Measurements from ENCODE around the gene ACVR1.

Gene ACVR1

DNA sequence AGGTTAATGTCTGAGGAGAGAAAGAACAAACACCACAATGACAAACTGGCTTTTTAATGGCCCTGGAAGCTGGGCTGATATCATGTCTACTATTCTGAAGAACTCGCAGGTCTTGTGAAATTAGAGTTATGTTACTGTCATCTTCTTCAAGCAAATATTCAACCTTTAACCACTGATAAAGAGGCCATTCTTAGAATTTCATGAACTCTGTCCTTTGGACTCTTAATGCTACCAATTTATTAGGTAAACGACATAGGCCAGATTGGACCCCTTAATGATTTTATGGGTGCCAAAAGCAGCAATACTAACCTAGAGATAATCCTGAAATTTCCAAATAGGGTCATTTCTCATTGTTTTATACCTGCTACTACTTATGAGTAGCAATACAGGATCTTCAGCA lies 138.5 kb downstream of the ACVR1 start:
- TF ChIP-seq, protein P1, sequence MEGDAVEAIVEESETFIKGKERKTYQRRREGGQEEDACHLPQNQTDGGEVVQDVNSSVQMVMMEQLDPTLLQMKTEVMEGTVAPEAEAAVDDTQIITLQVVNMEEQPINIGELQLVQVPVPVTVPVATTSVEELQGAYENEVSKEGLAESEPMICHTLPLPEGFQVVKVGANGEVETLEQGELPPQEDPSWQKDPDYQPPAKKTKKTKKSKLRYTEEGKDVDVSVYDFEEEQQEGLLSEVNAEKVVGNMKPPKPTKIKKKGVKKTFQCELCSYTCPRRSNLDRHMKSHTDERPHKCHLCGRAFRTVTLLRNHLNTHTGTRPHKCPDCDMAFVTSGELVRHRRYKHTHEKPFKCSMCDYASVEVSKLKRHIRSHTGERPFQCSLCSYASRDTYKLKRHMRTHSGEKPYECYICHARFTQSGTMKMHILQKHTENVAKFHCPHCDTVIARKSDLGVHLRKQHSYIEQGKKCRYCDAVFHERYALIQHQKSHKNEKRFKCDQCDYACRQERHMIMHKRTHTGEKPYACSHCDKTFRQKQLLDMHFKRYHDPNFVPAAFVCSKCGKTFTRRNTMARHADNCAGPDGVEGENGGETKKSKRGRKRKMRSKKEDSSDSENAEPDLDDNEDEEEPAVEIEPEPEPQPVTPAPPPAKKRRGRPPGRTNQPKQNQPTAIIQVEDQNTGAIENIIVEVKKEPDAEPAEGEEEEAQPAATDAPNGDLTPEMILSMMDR (IDR thresholded peaks at IDR 0.05; ENCODE audit: borderline replicate concordance, insufficient read depth, low read depth, low read length): no peak

DNA sequence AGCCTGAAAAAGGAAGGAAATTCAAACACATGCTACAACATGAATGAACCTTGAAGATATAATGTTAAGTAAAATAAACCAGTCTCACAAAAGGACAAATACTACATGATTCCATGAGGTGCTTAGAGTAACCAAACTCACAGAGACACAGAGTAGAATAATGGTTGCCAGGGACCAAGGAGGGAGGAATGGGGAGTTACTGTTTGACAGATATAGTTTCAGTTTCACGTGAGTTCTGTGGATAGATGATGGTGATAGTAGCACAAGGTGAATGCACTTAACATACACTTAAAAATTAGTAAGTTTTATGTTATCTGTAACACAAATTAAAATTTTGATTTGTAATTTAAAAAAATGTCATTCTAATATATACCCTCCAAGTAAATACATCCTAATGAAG lies 140.6 kb downstream of the ACVR1 start:
- H3K4me3 ChIP-seq (ENCODE audit: low read depth, low read length): no peak overlapping the region
- TF ChIP-seq, protein P1 (IDR thresholded peaks at IDR 0.05; ENCODE audit: borderline replicate concordance, insufficient read depth, low read depth, low read length): no peak

More for the DNA sequence above, 138.5 kb downstream of the ACVR1 start:
- no peak overlapping the region for H3K4me3 ChIP-seq (ENCODE audit: low read depth, low read length)

DNA sequence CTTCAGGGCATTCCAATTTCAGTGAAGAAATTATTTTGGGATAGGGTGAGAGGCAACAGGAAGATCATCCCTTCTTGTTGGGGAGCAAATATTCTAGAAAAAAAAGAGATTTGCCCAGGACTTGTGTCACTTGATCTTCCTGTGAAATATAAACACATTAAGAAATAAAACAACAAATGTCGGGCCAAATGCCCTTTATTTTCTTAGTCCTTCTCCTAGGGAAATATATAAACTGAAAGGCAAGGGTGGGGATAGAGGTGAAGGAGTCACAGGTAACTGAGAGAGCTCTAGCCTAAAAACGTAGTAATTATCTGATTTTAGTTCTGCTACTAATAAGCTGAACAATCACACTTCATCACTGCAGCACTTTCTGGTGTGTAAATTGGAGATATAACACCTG lies 142.9 kb downstream of the ACVR1 start:
- H3K4me3 ChIP-seq (ENCODE audit: low read depth, low read length): no peak overlapping the region
- TF ChIP-seq, protein P1 (IDR thresholded peaks at IDR 0.05; ENCODE audit: borderline replicate concordance, insufficient read depth, low read depth, low read length): no peak

DNA sequence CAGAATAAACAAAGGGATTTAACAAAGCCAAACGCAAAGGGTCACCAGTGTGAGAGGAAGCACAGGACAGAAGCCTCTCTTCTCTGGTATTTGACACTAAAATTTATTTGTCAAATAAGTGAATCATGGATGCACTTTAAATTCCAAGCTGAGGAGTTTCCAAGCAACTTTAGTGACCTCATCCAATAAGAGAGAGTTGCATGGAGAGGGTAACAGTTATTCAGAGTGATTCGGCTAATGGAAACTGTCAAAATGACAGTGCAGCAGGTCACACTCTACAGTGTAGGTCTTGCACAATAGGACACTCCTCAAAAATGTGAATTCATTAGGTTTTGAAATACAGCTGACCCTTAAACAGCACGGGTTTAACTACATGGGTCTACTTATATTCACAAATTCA lies 143.5 kb downstream of the ACVR1 start:
- no peak overlapping the region for H3K4me3 ChIP-seq (ENCODE audit: low read depth, low read length)
- TF ChIP-seq, protein P1 (IDR thresholded peaks at IDR 0.05; ENCODE audit: borderline replicate concordance, insufficient read depth, low read depth, low read length): no peak

DNA sequence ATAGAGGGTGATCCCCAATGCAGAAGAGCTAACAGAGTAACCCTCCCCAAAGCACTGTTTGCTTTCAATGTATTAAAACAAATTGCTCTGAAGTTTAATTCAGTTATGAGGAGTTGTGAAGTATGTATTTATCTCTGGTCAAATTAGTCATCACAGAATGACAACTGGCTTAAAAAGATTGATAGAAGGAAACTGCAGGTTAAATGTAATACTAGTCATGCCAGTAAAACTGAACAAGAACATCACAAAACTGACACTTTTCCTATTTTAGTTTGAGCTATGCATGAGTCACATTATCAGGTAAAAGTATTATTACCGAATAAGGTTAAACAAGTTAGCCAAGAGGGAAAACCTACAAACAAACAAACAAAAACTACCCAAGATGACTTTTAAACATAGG lies 148.4 kb downstream of the ACVR1 start:
- TF ChIP-seq, protein P1 (IDR thresholded peaks at IDR 0.05; ENCODE audit: borderline replicate concordance, insufficient read depth, low read depth, low read length): no peak
- no peak overlapping the region for H3K4me3 ChIP-seq (ENCODE audit: low read depth, low read length)

DNA sequence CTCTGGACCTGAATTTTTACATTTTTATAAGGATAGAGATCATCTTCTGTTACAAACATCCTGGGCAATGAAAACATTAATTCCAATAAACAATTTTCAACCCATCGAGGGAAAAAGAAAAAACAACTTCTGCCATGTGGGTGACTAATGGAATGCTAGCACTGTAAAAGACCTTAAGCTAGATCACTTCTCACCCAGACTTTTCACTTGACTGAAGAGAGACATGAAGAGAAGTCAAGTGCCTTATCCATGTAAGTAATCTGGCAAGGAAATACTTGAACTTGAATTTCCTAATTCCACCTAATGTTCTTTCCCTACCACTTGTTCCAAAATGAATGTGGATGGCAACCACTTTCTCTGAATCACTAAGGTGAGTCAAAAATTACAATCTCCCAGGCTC lies 149.2 kb downstream of the ACVR1 start:
- TF ChIP-seq, protein P1 (IDR thresholded peaks at IDR 0.05; ENCODE audit: borderline replicate concordance, insufficient read depth, low read depth, low read length): no peak
- H3K4me3 ChIP-seq (ENCODE audit: low read depth, low read length): no peak overlapping the region

DNA sequence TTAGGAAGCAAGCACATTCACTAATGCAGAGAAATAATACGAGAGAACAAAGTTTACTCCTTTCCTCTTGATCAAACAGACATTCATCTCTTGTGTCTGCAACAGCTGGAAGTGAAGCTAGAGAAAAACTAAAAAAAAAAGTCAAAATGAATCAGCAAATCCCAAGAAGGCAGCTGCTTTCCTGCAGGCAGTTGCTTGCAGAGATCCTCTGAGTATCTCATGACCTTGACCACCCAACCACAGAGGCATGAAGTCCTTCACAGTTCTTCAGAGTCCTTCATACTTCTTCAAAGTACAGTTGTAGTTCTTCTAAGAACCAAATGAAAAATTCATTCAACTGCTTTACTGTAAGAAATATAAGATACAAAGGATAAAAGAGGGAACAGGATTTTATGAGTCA lies 150.3 kb downstream of the ACVR1 start:
- TF ChIP-seq, protein P1 (IDR thresholded peaks at IDR 0.05; ENCODE audit: borderline replicate concordance, insufficient read depth, low read depth, low read length): no peak
- H3K4me3 ChIP-seq (ENCODE audit: low read depth, low read length): no peak overlapping the region

Measured in GM12875 (cell line).